Lower leg skin (tissue), 3 donors: ENCODE data around the gene DAB2IP.
"Not testable (repeated sequence)": the region's sequence is repeated elsewhere in the genome, so short reads cannot be mapped to it uniquely, and the experiment has no call there.

Experiments
- CTCF ChIP-seq, 3 donors: fragments of 450-650 bp; IDR thresholded peaks; one replicate each; pipeline ENCODE4 v1.5.1; 2016; ENCODE audit warnings: antibody characterized with exemption in 3 of 3, mild to moderate bottlenecking in 3 of 3, moderate library complexity in 2 of 3
- POLR2A ChIP-seq, 2 donors: fragments of 450-650 bp; IDR thresholded peaks; one replicate each; pipeline ENCODE4 v1.6.1; 2016 to 2017; ENCODE audit warnings: antibody characterized with exemption in 2 of 2, mild to moderate bottlenecking in 1 of 2, moderate library complexity in 1 of 2

GRCh38 chr9:121644040-121644439, 7.4 kb upstream of the DAB2IP start:
- not testable (repeated sequence) for TF ChIP-seq CTCF, POLR2A (IDR thresholded peaks at IDR 0.05)
